Common myeloid progenitor, CD34-positive (primary cell): ENCODE measurements around the gene UNKL.

Experiments used
- CTCF ChIA-PET: fragments of 350-600 bp; sonication (Branson Sonifier 250); formaldehyde crosslinking; loops from one replicate; lab custom pipeline; 2021; ENCODE audit warnings: antibody characterized with exemption; lab: Charles Lee
- POLR2A ChIA-PET: fragments of 350-600 bp; sonication (Branson Sonifier 250); formaldehyde crosslinking; loops from one replicate; lab custom pipeline; 2021; ENCODE audit warnings: antibody characterized with exemption; lab: Charles Lee
- DNase-seq, 3 donors: peaks; one replicate each; pipeline versions ENCODE4 v3.0.0 to v3.0.0-alpha.2; 2013
- H3K27ac ChIP-seq, 2 experiments: 1 replicate in 1 of 2; 2 replicates in 1 of 2; pipeline ENCODE4 v1.7.0; 2013; ENCODE audit warnings: inconsistent platforms in 2 of 2, low read length in 2 of 2, mild to moderate bottlenecking in 2 of 2, low read depth in 1 of 2, moderate library complexity in 1 of 2; ENCODE audit not compliant: severe bottlenecking in 2 of 2, insufficient read depth in 1 of 2, poor library complexity in 1 of 2
- H3K27me3 ChIP-seq, 5 experiments: replicated peaks in 2 of 5; 1 replicate in 3 of 5; 2 replicates in 2 of 5; pipeline versions ENCODE4 v1.6.1 to v1.7.0; 2013; ENCODE audit warnings: low read length in 4 of 5, mild to moderate bottlenecking in 2 of 5, moderate library complexity in 2 of 5, inconsistent platforms in 1 of 5; ENCODE audit not compliant: insufficient read depth in 5 of 5, control insufficient read depth in 4 of 5
- H3K36me3 ChIP-seq, 4 experiments: 1 replicate in 2 of 4; 2 replicates in 2 of 4; pipeline versions ENCODE4 v1.6.1 to v1.7.0; 2013; ENCODE audit warnings: low read length in 3 of 4, control low read depth in 1 of 4, mild to moderate bottlenecking in 1 of 4; ENCODE audit not compliant: control insufficient read depth in 4 of 4, insufficient read depth in 4 of 4
- H3K4me1 ChIP-seq, 4 experiments: 1 replicate in 3 of 4; 2 replicates in 1 of 4; pipeline versions ENCODE4 v1.6.1 to v1.7.1; 2013; ENCODE audit warnings: low read length in 3 of 4, mild to moderate bottlenecking in 3 of 4, control low read depth in 1 of 4, inconsistent platforms in 1 of 4, moderate library complexity in 1 of 4; ENCODE audit not compliant: control insufficient read depth in 4 of 4, insufficient read depth in 4 of 4; ENCODE audit errors: control extremely low read depth in 1 of 4
- H3K4me3 ChIP-seq, 7 experiments: 1 replicate in 4 of 7; 2 replicates in 3 of 7; pipeline versions ENCODE4 v1.5.1 to v1.7.0; 2013; ENCODE audit warnings: mild to moderate bottlenecking in 7 of 7, low read length in 6 of 7, moderate library complexity in 6 of 7, inconsistent platforms in 2 of 7, low read depth in 2 of 7, control low read depth in 1 of 7; ENCODE audit not compliant: insufficient read depth in 4 of 7, control insufficient read depth in 1 of 7; ENCODE audit errors: extremely low read depth in 1 of 7
- H3K9me3 ChIP-seq, 5 experiments: 1 replicate in 4 of 5; 2 replicates in 1 of 5; pipeline versions ENCODE4 v1.6.1 to v1.7.1; 2013; ENCODE audit warnings: low read length in 4 of 5, mild to moderate bottlenecking in 2 of 5, inconsistent platforms in 1 of 5, low read depth in 1 of 5, moderate library complexity in 1 of 5; ENCODE audit not compliant: control insufficient read depth in 4 of 5, insufficient read depth in 2 of 5; ENCODE audit errors: control extremely low read depth in 1 of 5
- WGBS: methylation state at CpG from one replicate; pipeline ENCODE4 v1.1.5; 2013; ENCODE audit not compliant: insufficient coverage; 5-methylcytosine and 5-hydroxymethylcytosine counted together

UNKL gene

DNA sequence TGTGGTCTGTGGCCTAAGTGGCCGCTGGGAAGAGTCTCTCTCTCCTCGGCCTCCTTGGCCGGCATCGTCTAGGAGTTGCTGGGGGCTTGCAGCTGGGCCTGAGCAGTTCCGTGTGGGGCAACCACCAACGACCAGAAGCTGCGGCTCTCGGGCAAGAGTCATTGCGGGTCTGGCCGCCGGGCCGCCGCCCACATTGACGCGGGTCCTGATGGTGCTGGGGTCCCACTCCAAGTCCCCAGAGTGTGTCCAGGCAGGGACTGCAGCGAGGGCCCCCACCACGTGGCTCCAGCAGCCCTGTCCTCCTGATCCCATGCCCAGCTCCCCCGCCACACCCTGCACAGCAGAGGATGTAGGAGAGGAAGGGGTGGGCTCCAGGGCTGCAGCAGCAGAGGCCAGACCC, 30.9 kb downstream of the UNKL start:
- peaks cover 4 to 53% (median 21%) of the 10 kb centered on the region in 4 experiments for H3K36me3 ChIP-seq
- no peak overlapping the region for H3K27ac ChIP-seq
- no peak for DNase-seq
- POLR2A ChIA-PET: no interaction called here
- no peaks in the 10 kb centered on the region for H3K27me3 ChIP-seq
- 96% methylated on average over 10 of the region's 18 CpGs for WGBS
- no peaks in the 10 kb centered on the region for H3K9me3 ChIP-seq
- H3K4me3 ChIP-seq: no peak overlapping the region
- peaks cover 0 to 17% (median 15%) of the 10 kb centered on the region in 4 experiments for H3K4me1 ChIP-seq
- CTCF ChIA-PET: no interaction called here

DNA sequence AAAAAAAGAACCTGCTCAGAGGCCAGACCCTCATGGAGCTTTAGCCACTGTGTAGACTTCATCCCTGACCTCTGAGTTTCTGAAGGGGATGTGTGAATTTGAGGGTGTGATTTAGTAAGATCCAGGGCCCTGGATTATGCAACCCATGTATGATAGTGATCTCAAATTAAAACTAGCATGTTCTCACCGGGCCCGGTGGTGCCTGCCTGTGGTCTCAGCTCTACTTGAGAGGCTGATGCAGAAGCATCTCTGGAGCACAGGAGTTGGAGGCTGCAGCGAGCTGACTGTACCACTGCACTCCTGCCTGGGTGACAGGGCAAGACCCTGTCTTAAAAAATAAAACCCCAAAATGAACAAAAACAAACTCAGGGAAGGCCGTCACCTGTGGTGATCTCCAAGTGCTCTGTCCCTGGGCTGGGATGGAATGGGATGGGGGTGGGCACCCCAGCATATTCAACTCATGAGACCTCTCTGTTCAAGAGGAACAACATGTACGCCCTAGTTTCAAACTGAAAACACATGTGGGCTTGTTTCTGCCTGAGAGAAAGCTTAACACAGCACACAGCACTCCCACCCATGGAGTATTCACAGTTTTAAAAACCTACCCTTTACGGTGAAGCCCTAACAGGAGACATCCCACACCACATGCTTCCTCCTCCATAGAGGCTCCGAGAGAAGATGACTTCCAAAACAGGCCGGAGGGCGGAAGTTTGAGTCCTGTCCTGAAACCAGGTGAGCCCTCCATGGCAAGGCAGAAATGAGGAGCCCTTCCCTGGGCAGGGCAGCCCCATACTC, 32.7 kb downstream of the UNKL start:
- ChIA-PET CTCF (no interaction called here), POLR2A (no interaction called here)
- H3K36me3 ChIP-seq: peaks cover 0 to 48% (median 20%) of the 10 kb centered on the region in 4 experiments
- 88% methylated on average over 8 of the region's 9 CpGs for WGBS
- no peak overlapping the region for H3K4me3 ChIP-seq
- DNase-seq: no peak
- no peaks in the 10 kb centered on the region for H3K9me3 ChIP-seq
- no peaks in the 10 kb centered on the region for H3K27me3 ChIP-seq
- H3K27ac ChIP-seq: no peak overlapping the region
- H3K4me1 ChIP-seq: peaks cover 0 to 26% (median 21%) of the 10 kb centered on the region in 4 experiments

DNA sequence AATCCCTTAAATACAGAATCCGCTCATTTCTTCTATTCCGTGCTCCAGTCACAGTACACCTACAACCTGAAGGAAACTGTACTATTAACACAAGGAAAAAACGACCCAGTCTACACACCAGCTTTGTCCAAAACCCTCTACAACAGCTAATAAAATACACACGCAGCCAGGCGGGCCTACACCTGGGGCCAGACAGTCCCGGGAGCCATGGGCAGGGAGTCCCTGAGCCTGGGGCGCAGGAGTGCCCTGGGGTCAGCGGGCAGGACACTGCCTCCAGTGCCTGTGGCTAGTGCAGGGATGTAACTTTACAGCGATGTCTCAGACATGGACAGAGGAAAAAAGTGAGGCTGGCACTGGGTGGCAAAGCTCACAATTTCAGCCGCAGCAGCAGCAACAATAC, 34.3 kb downstream of the UNKL start:
- POLR2A ChIA-PET: interaction anchor here (1.4 to 2.7 kb wide), 2 partner anchors 13 to 17 kb away, joined by 3 to 6 read pairs; no protein-coding TSS in a partner anchor
- Histone ChIP-seq H3K27ac (no peak overlapping the region), H3K4me3 (peak overlapping the region in 4 of 7 experiments; percentile 21 to 61 (median 52)), H3K36me3 (peaks cover 2 to 53% (median 31%) of the 10 kb centered on the region in 4 experiments), H3K4me1 (peaks cover 0 to 26% (median 21%) of the 10 kb centered on the region in 4 experiments), H3K27me3 (no peaks in the 10 kb centered on the region), H3K9me3 (no peaks in the 10 kb centered on the region)
- no peak for DNase-seq
- 96% methylated on average over 6 of the region's 10 CpGs for WGBS
- CTCF ChIA-PET: interaction anchor here (0.6 to 1.7 kb wide), 3 partner anchors 15 to 539 kb away, joined by 3 to 5 read pairs (median 3); no protein-coding TSS in a partner anchor

DNA sequence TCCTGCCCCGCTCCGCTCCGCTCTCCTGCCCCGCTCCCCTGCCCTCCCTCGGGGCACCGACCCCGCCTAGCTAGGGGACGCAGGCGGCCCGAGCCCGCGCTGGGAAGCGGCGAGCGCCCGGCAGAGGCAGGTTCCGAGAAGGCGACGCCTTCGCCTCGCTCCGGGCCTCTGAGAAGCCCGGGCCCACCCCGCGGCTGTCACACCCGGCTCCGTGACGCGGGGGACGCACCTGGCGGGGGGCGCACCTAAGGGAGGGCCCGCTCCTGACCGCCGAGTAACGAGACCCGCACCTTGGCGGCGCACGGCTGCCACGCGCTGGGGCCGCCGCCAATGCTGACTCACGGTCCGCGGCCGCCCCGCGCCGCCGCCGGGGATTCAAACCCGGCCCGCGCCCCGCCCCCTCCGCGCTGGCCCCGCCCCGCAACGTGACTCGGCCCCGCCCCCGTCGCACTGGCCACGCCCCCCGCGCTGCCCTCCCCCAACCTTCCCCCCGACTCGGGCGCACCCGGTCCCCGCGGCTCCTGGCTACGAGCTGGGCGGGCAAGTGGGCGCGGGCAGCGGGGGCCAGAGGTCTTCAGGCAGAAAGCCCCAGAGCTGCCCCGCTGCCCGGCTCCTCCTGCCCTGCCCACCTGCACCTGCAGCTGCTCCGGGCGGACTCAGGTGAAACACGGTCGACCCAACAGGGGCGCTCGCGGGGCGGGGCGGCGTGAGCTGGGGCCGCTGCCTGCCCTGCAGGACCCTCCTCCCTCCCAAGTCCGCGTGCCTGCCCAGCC, 35.0 kb downstream of the UNKL start:
- peak; percentile 61 to 85 (median 82) for DNase-seq
- Histone ChIP-seq H3K4me3 (peak overlapping the region in 6 of 7 experiments; percentile 11 to 72 (median 58)), H3K9me3 (no peaks in the 10 kb centered on the region), H3K27me3 (no peaks in the 10 kb centered on the region), H3K27ac (peak overlapping the region in 1 of 2 experiments; percentile 84), H3K4me1 (peaks cover 0 to 26% (median 21%) of the 10 kb centered on the region in 4 experiments), H3K36me3 (peaks cover 7 to 55% (median 31%) of the 10 kb centered on the region in 4 experiments)
- CTCF ChIA-PET: interaction anchor here (1.0 to 3.3 kb wide), 6 partner anchors 11 to 42 kb away, joined by 3 to 26 read pairs (median 4); no protein-coding TSS in a partner anchor
- 9% methylated on average over 26 of the region's 95 CpGs for WGBS
- POLR2A ChIA-PET: interaction anchor here (1.4 to 2.7 kb wide), 2 partner anchors 12 to 16 kb away, joined by 3 to 6 read pairs; no protein-coding TSS in a partner anchor

DNA sequence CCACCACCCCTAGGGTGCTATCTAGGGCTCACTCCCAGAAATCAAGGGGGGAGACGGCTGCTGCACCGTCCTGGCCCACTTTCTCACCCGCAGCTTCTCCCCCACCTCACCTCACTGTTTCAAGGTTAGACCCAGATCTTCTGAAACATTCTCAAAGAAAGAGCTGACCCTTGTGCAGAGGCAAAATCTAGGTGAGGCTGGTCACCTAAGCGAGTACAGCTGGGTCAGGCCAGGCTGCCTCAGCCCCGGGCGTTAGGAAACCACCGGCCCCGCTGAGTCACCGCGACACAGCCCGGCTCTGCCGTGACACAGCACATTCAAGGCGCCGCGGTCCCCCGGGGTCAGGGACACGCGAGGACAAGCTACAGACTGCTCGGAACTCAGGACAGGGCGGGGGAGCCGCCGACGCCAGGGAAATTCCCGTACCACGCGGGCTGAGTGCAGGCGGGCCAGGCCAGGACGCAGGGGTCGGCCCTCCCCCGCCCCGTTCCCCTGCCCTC, 35.6 kb downstream of the UNKL start:
- Histone ChIP-seq H3K36me3 (peaks cover 7 to 55% (median 31%) of the 10 kb centered on the region in 4 experiments), H3K27me3 (no peaks in the 10 kb centered on the region), H3K4me3 (peak overlapping the region; percentile 11 to 72 (median 54)), H3K27ac (peak overlapping the region in 1 of 2 experiments; percentile 84), H3K4me1 (peaks cover 0 to 26% (median 21%) of the 10 kb centered on the region in 4 experiments), H3K9me3 (no peaks in the 10 kb centered on the region)
- ChIA-PET CTCF (interaction anchor here (1.0 to 3.3 kb wide), 5 partner anchors 10 to 42 kb away, joined by 3 to 26 read pairs (median 4); no protein-coding TSS in a partner anchor), POLR2A (interaction anchor here (0.7 to 2.7 kb wide), 2 partner anchors 15 to 42 kb away, joined by 3 to 6 read pairs; partner anchors contain the start of gene UQCC4)
- WGBS: 9% methylated on average over 21 of the region's 31 CpGs
- DNase-seq: peak; percentile 82 to 93 (median 92)

DNA sequence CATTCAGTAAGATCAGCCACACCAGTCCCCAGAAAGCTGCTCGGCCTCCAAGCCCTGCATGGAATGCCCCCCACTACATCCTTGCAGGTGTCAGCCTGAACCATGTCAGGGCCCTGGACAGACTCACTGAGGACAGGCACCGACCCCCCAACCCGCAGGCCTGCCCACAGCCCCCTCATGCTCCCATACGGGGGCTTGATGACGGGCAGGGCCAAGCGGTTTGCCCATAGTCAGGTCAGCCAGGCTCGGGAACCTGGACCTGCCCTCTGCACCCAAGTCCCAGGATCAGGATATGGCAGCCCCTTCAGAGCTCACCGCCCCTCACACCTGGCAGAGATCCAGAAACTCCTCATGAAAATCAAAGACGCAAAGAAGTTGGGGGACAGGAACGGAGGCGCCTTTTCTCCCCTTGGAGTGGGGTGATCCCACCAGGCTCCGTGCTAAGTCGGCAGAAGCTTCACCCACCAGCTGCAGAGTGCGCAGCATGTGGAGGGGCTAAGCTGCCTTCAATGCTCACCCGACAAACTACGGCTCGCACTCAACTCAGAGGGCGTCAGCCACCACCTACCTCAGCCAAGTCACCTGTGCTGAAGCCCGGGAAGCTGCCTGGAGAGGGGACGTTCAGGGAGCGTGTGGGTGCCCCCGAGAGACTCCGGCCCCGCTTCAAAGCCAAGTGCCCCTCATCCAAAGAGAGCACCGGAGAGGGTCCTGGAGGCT, 36.3 kb downstream of the UNKL start:
- peak overlapping the region in 3 of 7 experiments; percentile 61 to 72 (median 68) for H3K4me3 ChIP-seq
- no peaks in the 10 kb centered on the region for H3K9me3 ChIP-seq
- no peaks in the 10 kb centered on the region for H3K27me3 ChIP-seq
- 96% methylated on average over 23 of the region's 25 CpGs for WGBS
- H3K27ac ChIP-seq: peak overlapping the region in 1 of 2 experiments; percentile 84
- H3K36me3 ChIP-seq: peaks cover 7 to 48% (median 28%) of the 10 kb centered on the region in 4 experiments
- POLR2A ChIA-PET: interaction anchor here (0.7 to 2.7 kb wide), 3 partner anchors 12 to 43 kb away, joined by 3 to 6 read pairs (median 3); partner anchors contain the start of gene UQCC4
- peaks cover 0 to 26% (median 21%) of the 10 kb centered on the region in 4 experiments for H3K4me1 ChIP-seq
- CTCF ChIA-PET: interaction anchor here (0.5 to 3.3 kb wide), 7 partner anchors 9 to 1306 kb away, joined by 3 to 26 read pairs (median 3); no protein-coding TSS in a partner anchor
- DNase-seq: no peak
